HepG2 (cell line): ENCODE measurements around the gene TSNAXIP1. TPM values are rescaled to one million over a fixed set of nuclear protein-coding genes. Genes with fewer than 3 reads are reported as not detected.
A peak's percentile ranks its signal among the peaks of the same experiment; 100 is the strongest.

Experiments
- ATF6 ChIP-seq: sonication (generic); formaldehyde crosslinking; conservative IDR thresholded peaks from 2 replicates; pipeline ENCODE4 v1.4.0; 2020; ENCODE audit warnings: missing genetic modification reagents
- ATM ChIP-seq: fragments of 450-650 bp; IDR thresholded peaks from 2 replicates; pipeline ENCODE4 v1.7.1; 2017; ENCODE audit warnings: mild to moderate bottlenecking, borderline replicate concordance
- IKZF4 ChIP-seq: sonication (generic); formaldehyde crosslinking; IDR thresholded peaks from 2 replicates; pipeline ENCODE4 v1.5.1; 2020; ENCODE audit warnings: borderline replicate concordance, mild to moderate bottlenecking, low read depth, missing genetic modification reagents; ENCODE audit errors: not compliant biosample characterization
- IRX3 ChIP-seq: sonication (generic); formaldehyde crosslinking; IDR thresholded peaks from 2 replicates; pipeline ENCODE4 v1.8.1; 2023; ENCODE audit warnings: mild to moderate bottlenecking, low read depth, missing genetic modification reagents, borderline replicate concordance
- KAT2B ChIP-seq: fragments of 150-350 bp; IDR thresholded peaks from 2 replicates; pipeline ENCODE4 v1.6.1; 2014; ENCODE audit warnings: low read depth, low read length, borderline replicate concordance
- SETDB1 ChIP-seq: sonication (generic); formaldehyde crosslinking; IDR thresholded peaks from 2 replicates; pipeline ENCODE4 v1.5.1; 2020; ENCODE audit warnings: missing genetic modification reagents, mild to moderate bottlenecking, borderline replicate concordance
- SKIL ChIP-seq: sonication (generic); formaldehyde crosslinking; IDR thresholded peaks from 2 replicates; pipeline ENCODE4 v1.8.0; 2022; ENCODE audit warnings: missing genetic modification reagents, mild to moderate bottlenecking, moderate library complexity, borderline replicate concordance
- SMARCC2 ChIP-seq: fragments of 450-650 bp; IDR thresholded peaks from 2 replicates; pipeline ENCODE4 v1.6.1; 2017; ENCODE audit warnings: antibody characterized with exemption, mild to moderate bottlenecking
- SOX13 ChIP-seq, 3 experiments: fragments of 450-650 bp in 1 of 3; sonication (generic) in 1 of 3; formaldehyde crosslinking in 1 of 3; IDR thresholded peaks in 2 of 3; conservative IDR thresholded peaks in 1 of 3; 2 replicates each; pipeline versions ENCODE4 v1.5.0 to v1.6.1; 2016 to 2020; ENCODE audit warnings: antibody characterized with exemption in 1 of 3, mild to moderate bottlenecking in 1 of 3, missing compliant biosample characterization in 1 of 3, missing genetic modification reagents in 1 of 3, moderate library complexity in 1 of 3
- ZBTB42 ChIP-seq: sonication (generic); formaldehyde crosslinking; IDR thresholded peaks from 2 replicates; pipeline ENCODE4 v1.5.0; 2020; ENCODE audit warnings: mild to moderate bottlenecking, missing genetic modification reagents
- ZNF407 ChIP-seq: sonication (generic); formaldehyde crosslinking; IDR thresholded peaks from one replicate; pipeline ENCODE4 v1.5.1; 2020; ENCODE audit warnings: mild to moderate bottlenecking, missing genetic modification reagents; ENCODE audit errors: not compliant biosample characterization
- ZNF510 ChIP-seq: sonication (generic); formaldehyde crosslinking; IDR thresholded peaks from 2 replicates; pipeline ENCODE4 v1.4.0; 2020; ENCODE audit warnings: low read depth, mild to moderate bottlenecking, missing genetic modification reagents
- ZNF713 ChIP-seq: sonication (generic); formaldehyde crosslinking; IDR thresholded peaks from 2 replicates; pipeline ENCODE4 v1.4.0; 2020; ENCODE audit warnings: mild to moderate bottlenecking, missing genetic modification reagents
- ZNF784 ChIP-seq: sonication (generic); formaldehyde crosslinking; IDR thresholded peaks from 2 replicates; pipeline ENCODE4 v1.5.1; 2020; ENCODE audit warnings: missing genetic modification reagents, mild to moderate bottlenecking, borderline replicate concordance
- ZSCAN9 ChIP-seq: IDR thresholded peaks from 2 replicates; pipeline ENCODE4 v1.6.1; 2016; ENCODE audit warnings: borderline replicate concordance
- polyA plus RNA-seq, 8 experiments: library from polyadenylated mRNA; depleted of rRNA in 3 of 8; stranded (reverse) in 7 of 8; unstranded in 1 of 8; fragments of >200 nt; fragmentation: Illumina TruSeq in 4 of 8; extraction: Trizol in 4 of 8; gene quantifications; 2 replicates each; pipeline versions ENCODE4 v1.2.1 to v1.2.3, GENCODE V29; 2011 to 2016; ENCODE audit warnings: low read depth in 4 of 8, missing spikeins in 1 of 8, mixed read lengths in 1 of 8; ENCODE audit not compliant: insufficient read depth in 1 of 8
- total RNA-seq, 5 experiments: library from RNA; depleted of rRNA; stranded (reverse); fragments of >200 nt; fragmentation: Illumina TruSeq; extraction: Trizol; gene quantifications; 2 replicates each; pipeline ENCODE4 v1.2.3, GENCODE V29; 2016; ENCODE audit warnings: low read depth in 1 of 5

The TSNAXIP1 gene
- total and polyA plus RNA-seq, 2 of the 13 experiments (the other 11 are each of a cell fraction or from before 2014, with no cell fraction given): 0.37 to 0.86 TPM

GRCh38 chr16:67807148-67807682 is 526 bp downstream of the TSNAXIP1 start (continued):
- no peak for TF ChIP-seq ATF6 (CRISPR knock-in tag)
- TF ChIP-seq ZNF713 (CRISPR knock-in tag): 0 out of 2 replicates have a peak, but pooled peaks have one; percentile 44
- TF ChIP-seq SOX13 (IDR thresholded peaks at IDR 0.05): no peak
- TF ChIP-seq SOX13 (CRISPR knock-in tag; conservative IDR thresholded peaks at IDR 0.05 in 1 of 2, IDR thresholded peaks at IDR 0.05 in 1 of 2): no peak
- no peak for TF ChIP-seq SETDB1 (CRISPR knock-in tag)
- no peak for TF ChIP-seq SKIL (CRISPR knock-in tag)
- no peak for TF ChIP-seq ATM
- TF ChIP-seq IKZF4 (CRISPR knock-in tag): no peak
- no peak for TF ChIP-seq ZNF510 (CRISPR knock-in tag)
- no peak for TF ChIP-seq IRX3 (CRISPR knock-in tag)
- TF ChIP-seq ZNF407 (CRISPR knock-in tag): no peak
- TF ChIP-seq KAT2B: no peak
- no peak for TF ChIP-seq ZSCAN9 (CRISPR knock-in tag)
- TF ChIP-seq SMARCC2: no peak
- TF ChIP-seq ZBTB42: no peak
- TF ChIP-seq ZNF784 (CRISPR knock-in tag): no peak
